Left colon (tissue), 2 donors: ENCODE results near the gene MAN2A2. TPM values are rescaled to one million over a fixed set of nuclear protein-coding genes. Genes with fewer than 3 reads are reported as not detected.
A peak's percentile ranks its signal among the peaks of the same experiment; 100 is the strongest.
"Not testable (repeated sequence)": the region's sequence is repeated elsewhere in the genome, so short reads cannot be mapped to it uniquely, and the experiment has no call there.

ENCODE experiments used
- ATAC-seq: fragments of 200-7000 bp; cut with Tn5 transposase; one replicate; pipeline ENCODE4 v1.9.1; 2020; ENCODE audit warnings: mild to moderate bottlenecking, moderate library complexity
- DNase-seq, 2 donors: peaks; one replicate each; pipeline ENCODE4 v3.0.0-alpha.2; 2020
- intact Hi-C, 2 donors: fragments of 100-400 bp; cut with DNase I in 1 of 2; cut with micrococcal nuclease in 1 of 2; formaldehyde crosslinking; loops; one replicate each; pipeline versions ENCODE4 v1.11.2 to v1.14.0; 2022; cut with DNase I, micrococcal nuclease
- total RNA-seq, 2 donors: library from RNA; stranded (reverse); fragmentation: NEBNext Ultra II Directional; extraction: Animal tissue kit (Norgen Biotek cat#: 25700); gene quantifications; one replicate each; pipeline ENCODE4 v1.2.1, GENCODE V29; 2021
- donor health status: DM: no; HTN: no; CAD: no.
- donor health status: DM: yes; HTN: yes; CAD: no.

The MAN2A2 gene
- total RNA-seq, 2 donors from 2014 or later = 48.4 to 63.7 TPM

DNA sequence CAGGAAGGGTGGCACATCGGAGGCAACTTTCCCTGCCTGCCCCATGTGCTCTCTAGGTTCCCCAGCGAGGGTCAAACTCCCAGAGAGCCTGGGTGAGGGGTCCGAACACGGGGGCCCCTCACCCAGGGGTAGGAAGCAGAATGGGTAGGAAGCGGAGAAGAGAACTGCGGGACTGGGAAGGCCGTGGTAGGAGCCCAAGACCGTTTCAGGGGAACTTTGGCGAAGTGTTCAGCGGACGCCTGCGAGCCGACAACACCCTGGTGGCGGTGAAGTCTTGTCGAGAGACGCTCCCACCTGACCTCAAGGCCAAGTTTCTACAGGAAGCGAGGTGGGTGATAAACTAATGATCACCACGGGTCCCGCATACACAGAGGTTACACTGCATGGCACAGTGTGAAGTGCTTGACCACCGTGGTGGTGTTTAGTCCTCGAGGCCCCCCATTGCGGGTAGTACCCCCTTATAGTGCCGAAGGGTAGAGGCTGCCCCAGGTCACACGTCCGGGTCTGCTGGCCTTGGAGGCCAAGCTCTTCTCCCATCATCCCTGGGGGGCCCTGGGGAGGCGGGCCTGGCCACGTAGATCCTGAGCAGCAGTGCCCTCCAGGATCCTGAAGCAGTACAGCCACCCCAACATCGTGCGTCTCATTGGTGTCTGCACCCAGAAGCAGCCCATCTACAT lies 10.5 kb upstream of the MAN2A2 start:
- DNase-seq (no peak), ATAC-seq (no peak)
- intact Hi-C loops = no loop called here

DNA sequence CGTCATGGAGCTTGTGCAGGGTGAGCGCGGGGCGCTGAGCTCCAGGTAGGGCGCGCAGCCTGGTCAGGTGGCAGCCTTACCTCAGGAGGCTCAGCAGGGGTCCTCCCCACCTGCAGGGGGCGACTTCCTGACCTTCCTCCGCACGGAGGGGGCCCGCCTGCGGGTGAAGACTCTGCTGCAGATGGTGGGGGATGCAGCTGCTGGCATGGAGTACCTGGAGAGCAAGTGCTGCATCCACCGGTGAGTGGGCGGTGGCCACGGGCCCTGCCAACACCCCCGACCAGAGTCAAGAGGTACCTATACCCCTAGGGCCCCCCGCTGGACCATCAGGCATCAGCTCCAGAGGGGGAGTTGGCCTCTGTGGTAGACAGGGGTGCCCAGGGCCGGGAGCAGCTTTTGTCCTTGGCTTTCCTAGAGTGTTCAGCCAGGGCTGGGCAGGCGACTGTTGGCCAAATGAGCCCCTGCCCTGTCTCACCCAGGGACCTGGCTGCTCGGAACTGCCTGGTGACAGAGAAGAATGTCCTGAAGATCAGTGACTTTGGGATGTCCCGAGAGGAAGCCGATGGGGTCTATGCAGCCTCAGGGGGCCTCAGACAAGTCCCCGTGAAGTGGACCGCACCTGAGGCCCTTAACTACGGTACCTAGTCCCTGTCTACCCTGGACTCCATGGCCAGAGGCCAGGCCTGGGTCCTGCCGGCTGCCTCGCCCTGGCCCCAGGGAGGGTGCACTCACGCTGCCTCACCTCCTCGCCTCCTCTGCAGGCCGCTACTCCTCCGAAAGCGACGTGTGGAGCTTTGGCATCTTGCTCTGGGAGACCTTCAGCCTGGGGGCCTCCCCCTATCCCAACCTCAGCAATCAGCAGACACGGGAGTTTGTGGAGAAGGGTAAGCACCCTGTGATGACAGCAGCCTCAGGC lies 9.7 kb upstream of the MAN2A2 start:
- no peak for DNase-seq
- intact Hi-C loops = no loop called here
- ATAC-seq = no peak

DNA sequence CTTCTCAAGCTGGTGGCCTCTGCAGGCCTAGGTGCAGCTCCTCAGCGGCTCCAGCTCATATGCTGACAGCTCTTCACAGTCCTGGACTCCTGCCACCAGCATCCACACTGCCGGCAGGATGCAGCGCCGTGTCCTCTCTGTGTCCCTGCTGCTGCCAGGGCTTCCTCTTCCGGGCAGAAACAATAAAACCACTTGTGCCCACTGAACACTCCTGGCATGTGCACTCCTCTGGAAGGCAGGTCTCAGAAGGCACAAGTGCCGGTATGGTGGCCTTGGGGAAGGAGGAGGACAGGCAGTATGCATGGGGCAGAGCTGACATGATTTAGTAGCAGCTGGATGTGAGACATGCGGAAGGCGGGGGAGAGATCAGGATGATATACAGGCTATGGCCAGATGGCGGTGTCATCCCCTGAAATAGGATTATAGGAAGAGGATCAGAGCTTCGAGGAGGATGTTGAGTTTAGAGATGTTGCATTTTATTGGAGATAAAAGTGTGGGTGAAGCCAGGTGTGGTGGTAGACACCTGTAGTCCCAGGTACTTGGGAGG lies 7.5 kb upstream of the MAN2A2 start:
- ATAC-seq (no peak), DNase-seq (no peak)
- intact Hi-C loops = no loop called here

DNA sequence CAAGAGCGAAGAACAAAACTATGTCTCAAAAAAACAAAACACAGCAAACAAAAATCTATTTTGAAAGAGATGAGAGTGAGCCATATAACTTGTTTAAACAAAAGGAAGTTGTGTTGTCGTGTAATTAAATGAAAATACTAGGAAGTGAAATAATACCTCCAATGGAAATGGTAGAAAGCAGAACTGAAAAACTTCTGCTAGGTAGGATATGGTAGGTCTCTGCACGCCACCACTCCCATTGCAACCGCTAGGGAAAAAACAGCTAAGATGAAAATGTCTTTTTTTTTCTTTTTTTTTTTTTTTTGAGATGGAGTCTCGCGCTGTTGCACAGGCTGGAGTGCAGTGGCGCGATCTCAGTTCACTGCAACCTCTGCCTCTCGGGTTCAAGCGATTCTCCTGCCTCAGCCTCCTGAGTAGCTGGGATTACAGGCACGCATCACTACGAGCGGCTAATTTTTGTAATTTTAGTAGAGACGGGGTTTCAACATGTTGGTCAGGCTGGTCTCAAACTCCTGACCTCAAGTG lies 5.9 kb upstream of the MAN2A2 start:
- ATAC-seq, intact Hi-C loops, DNase-seq: not testable (repeated sequence)

DNA sequence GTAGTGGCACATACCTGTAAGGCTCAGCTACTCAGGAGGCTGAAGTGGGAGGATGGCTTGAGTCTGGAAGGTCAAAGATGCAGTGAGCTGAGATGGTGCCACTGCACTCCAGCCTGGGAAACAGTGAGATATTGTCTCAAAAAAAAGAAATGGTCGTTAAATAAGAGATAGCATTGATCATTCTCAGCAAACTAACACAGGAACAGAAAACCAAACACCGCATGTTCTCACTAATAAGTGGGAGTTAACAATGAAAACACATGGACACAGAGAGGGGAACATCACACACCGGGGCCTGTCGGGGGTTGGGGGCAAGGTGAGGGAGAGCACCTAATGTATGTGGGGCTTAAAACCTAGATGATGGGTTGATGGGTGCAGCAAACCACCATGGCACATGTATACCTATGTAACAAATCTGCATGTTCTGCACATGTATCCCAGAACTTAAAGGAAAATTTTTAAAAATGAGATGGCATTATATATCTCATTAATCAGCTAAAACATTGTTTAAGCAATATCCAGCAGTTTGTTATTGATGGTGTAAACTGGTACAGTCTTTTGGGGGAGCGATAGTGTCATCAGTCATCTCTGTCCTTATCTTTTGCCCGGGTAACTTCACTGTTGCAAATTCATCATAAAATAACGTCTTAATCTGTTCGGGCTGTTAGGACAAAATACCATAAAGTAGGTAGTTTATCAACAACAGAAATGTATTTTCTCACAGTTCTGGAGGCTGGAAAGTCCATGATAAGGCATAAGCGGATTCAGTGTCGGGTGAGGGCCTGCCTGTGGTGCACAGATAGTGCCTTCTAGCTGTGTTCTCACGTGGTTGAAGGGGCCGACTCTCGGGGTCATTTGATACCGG lies 1.7 kb upstream of the MAN2A2 start:
- DNase-seq (no peak), ATAC-seq (no peak)
- intact Hi-C loops = no loop called here

DNA sequence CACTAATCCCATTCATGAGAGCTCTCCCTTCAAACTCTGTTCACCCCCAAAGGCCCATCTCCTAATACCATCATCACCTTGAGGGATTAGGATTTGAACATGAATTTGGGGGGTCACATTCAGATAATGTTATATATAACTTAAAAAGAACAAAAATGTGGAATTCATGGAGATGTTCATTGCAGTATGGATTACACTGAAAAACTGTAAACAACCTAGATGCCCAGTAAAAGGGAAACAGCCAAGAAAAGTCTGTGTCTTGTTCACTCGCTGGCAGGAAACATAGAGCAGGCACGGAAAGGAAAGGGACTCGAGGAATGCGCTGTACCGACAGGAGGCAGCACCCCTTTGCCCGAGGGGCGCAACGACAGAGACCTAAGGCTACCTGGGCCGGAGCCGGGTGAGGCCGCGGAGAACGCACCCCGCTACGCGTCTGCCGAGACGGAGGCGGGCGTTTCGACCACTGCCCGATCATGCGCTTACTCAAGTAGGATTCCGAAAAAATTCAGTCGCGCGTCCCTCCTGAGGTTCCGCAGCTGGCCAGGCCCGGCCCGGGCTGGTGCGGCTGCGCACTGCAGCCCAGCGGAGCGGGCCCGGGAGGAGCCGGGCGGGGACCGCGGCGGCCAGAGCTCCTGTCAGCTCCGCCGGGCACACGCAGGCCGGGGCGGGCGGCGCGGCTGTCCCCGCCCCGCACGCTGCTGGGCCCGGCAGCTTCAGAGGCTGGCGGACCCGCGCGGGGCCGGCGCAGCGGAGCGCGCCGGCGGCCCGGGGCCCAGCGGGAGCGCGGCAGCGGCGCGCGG lies 862 bp upstream of the MAN2A2 start:
- intact Hi-C loops = no loop called here
- ATAC-seq (peak; percentile 86), DNase-seq (peak; percentile 81 to 87)

DNA sequence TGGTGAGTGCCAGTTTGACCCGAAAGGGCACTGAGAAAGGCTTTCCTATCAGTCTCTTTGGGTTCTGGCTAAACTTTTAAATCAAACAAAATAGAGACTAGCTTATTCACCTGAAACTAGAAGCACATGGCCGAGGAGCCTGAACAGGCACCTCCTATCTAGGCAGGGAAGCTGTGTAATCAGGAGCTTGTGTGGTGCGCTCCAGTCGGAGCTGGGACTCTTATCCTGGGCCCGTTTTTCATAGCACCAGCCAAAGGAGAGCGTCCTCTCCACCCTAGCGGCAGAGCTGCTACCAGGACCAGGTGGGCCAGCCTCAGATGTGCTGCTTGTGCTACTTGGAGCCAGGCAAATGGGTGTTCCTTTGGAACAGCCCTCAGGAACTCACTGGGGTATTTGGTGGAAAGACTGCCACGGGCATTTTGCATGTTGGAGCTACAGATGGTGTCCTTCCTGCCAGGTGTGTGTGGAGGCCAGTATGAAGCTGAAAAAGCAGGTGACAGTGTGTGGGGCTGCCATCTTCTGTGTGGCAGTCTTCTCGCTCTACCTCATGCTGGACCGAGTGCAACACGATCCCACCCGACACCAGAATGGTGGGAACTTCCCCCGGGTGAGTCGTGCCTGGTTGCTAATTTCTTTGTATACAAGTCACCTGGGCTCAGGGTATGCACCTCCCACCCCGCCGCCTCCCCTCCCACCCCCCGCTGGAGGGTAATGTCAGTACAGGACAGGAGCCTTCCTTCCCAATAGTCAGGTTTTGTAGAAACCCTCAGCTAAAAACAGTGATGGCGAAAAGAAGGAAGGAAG lies 833 bp downstream of the MAN2A2 start:
- DNase-seq (peak in 1 of 2 donors; percentile 45), ATAC-seq (peak; percentile 47)
- intact Hi-C loops = no loop called here

DNA sequence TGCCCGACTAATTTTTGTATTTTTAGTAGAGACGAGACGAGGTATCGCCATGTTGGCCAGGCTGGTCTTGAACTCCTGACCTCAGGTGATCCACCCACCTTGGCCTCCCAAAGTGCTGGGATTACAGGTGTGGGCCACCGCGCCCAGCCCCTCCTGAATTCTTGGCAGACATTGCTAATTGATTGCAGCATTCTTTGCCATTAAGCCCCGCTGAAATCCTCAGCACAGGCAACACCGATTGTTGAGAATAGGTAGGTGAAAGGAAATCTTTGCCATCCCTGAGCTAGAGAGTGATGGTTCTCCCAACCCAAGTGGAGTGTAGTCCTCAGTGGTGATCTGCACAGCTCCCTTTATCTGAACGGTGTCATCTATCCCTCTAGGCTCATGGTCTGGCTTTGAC lies 1.6 kb downstream of the MAN2A2 start:
- intact Hi-C loops = no loop called here
- ATAC-seq (no peak), DNase-seq (no peak)

DNA sequence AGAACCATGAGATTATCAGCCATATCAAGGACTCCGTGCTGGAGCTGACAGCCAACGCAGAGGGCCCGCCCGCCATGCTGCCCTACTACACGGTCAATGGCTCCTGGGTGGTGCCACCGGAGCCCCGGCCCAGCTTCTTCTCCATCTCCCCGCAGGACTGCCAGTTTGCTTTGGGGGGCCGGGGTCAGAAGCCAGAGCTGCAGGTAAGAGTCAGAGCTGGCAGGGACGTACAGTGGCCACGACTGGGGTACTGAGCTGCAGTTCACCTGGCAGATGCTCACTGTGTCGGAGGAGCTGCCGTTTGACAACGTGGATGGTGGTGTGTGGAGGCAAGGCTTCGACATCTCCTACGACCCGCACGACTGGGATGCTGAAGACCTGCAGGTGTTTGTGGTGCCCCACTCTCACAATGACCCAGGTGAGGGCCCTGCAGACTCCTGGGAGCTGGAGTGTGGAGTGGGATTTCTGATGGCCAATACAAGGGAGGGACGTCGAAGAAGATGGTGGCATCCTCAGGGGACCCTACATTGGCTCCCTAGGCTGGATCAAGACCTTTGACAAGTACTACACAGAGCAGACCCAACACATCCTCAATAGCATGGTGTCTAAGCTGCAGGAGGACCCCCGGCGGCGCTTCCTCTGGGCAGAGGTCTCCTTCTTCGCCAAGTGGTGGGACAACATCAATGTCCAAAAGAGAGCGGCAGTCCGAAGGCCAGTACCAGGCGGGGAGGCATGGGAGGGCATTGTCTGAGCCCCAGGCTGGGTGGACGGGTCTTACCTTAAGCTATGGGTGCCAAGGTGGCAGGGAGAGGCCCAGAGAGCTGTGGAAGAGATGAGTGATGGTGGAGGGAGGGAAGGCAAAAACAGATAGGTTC lies 2.4 kb downstream of the MAN2A2 start:
- ATAC-seq (no peak), DNase-seq (no peak)
- intact Hi-C loops = no loop called here

DNA sequence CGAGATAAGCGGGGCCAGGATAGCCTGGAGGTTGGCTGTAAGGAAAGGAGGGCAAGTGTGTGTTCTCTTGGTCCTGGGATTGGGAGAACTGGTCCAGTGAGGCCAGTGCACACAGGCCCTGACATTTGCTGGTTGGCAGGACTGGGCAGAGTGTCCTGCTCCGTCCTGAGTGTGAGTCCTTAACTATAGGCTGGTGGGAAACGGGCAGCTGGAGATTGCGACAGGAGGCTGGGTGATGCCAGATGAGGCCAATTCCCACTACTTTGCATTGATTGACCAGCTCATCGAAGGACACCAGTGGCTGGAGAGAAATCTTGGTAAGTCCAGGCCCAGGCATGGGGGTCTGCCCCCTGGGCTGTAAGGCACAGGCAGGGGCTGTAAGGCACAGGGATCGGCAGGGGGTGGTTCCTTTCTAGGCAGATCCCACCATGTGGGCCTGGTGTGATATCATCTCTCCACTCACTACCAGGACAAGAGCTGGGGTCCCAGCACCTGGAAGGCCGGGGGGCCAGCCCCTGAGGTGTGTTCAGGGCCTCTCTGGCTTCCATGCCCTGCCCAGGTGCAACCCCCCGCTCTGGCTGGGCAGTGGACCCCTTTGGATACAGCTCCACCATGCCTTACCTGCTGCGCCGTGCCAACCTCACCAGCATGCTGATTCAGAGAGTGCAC lies 3.2 kb downstream of the MAN2A2 start:
- ATAC-seq (no peak), DNase-seq (no peak)
- intact Hi-C loops = no loop called here

DNA sequence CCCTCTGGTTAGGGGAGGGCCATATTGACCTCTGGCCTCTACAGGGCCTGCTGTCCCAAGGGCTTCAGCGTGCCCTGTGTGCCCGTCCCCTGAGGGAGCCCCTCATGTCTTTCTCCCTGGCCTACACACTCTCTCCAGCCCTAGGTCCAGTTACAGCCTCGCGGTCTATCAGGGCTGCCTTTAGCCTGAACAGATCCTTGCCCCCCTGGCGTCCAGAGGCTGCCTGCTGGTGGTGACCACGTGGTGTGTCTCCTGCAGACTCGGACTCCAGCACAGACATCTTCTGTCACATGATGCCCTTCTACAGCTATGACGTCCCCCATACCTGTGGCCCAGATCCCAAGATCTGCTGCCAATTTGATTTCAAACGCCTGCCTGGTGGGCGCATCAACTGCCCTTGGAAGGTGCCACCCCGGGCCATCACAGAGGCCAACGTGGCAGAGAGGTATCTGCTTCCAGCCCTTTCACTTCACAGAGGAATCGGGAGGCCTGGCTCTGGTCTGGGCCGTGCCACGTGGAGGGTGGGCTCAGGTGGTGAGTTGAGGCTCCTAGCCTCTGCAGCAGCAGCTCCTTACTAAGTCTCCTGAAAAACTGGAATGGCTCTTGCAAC lies 4.1 kb downstream of the MAN2A2 start:
- no peak for ATAC-seq
- DNase-seq = no peak
- intact Hi-C loops = no loop called here

DNA sequence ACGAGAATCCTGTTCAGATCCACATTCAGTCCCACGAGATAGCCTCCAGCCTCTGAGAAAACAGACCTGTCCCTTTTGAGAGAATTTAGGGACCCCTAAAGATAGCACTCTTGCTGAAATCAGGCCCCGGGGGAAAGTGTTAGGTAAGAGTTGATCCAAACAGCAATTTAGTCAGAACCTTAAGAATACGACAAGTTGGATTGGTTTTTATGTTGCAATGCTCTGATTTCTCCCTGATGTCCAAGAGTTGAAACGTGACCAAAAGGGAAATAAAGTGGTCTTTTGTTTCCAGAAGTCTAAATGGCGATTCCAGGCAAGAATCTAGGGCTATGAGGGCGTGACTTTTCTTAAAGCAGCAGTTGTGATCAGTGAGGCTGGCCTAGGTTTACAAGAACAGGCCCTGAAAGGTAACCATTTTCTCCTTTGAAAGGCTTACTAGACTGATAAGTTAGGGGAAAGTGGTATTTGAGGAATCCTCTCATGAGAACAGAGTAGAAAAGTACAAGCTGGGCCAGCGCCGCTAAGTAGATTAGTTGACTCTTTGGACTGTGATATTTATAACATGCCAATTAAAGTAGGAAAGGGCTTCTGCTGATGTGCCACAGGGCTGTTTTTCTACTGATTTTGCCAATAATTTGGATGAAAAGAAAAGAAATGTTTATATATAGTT lies 4.9 kb downstream of the MAN2A2 start:
- intact Hi-C loops = no loop called here
- DNase-seq (no peak), ATAC-seq (no peak)

DNA sequence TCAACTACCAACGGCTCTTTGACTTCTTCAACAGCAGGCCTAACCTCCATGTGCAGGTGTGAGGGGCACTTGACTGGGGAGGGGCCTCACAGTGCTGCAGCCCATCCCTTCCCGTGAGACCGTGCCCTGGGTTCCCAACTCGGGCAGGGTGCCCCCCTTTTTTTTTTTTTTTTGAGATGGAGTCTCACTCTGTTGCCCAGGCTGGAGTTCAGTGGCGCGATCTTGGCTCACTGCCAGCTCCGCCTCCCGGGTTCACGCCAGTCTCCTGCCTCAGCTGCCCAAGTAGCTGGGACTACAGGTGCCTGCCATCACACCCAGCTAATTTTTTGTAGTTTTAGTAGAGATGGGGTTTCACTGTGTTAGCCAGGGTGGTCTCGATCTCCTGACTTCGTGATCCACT lies 6.3 kb downstream of the MAN2A2 start:
- DNase-seq, intact Hi-C loops, ATAC-seq: not testable (repeated sequence)

DNA sequence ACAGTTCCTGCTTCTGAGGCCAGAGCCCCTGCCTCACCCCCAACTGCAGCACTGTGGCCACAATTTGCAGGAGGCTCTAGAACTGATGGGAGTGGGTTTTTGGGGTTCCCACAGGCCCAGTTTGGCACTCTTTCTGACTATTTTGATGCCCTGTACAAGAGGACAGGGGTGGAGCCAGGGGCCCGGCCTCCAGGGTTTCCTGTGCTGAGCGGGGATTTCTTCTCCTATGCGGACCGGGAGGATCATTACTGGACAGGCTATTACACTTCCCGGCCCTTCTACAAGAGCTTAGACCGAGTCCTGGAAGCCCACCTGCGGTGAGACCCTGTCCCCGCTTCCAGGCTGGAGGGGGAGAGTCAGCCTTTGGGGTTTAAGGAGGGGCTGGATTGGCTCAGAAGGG lies 6.9 kb downstream of the MAN2A2 start:
- no peak for DNase-seq
- intact Hi-C loops = no loop called here
- no peak for ATAC-seq
